Coronary artery (tissue), 2 donors: ENCODE data around the gene GATAD2B.
"Not testable (repeated sequence)": the region's sequence is repeated elsewhere in the genome, so short reads cannot be mapped to it uniquely, and the experiment has no call there.

Experiments used
- DNase-seq: peaks from one replicate; pipeline ENCODE4 v3.0.0-alpha.2; 2017; ENCODE audit warnings: low spot score
- H3K27ac ChIP-seq, 2 donors: fragments of 200-600 bp; sonication (generic); one replicate each; pipeline ENCODE4 v1.5.1; 2016 to 2019
- H3K4me3 ChIP-seq: fragments of 200-600 bp; sonication (generic); 2 replicates; pipeline ENCODE4 v1.5.1; 2016; ENCODE audit warnings: mild to moderate bottlenecking, moderate library complexity
- CTCF ChIP-seq: fragments of 200-600 bp; sonication (generic); IDR thresholded peaks from one replicate; pipeline ENCODE4 v1.5.1; 2019; ENCODE audit warnings: antibody characterized with exemption

GATAD2B gene

GRCh38 chr1:153849487-153850185, 73.1 kb downstream of the GATAD2B start:
- no peak overlapping the region for H3K4me3 ChIP-seq
- no peak for TF ChIP-seq CTCF
- no peak for DNase-seq
- no peak overlapping the region for H3K27ac ChIP-seq

GRCh38 chr1:153848805-153849204, 74.0 kb downstream of the GATAD2B start:
- DNase-seq = no peak
- H3K27ac ChIP-seq = no peak overlapping the region

GRCh38 chr1:153845158-153845557, 77.6 kb downstream of the GATAD2B start:
- no peak for DNase-seq
- no peak for TF ChIP-seq CTCF
- no peak overlapping the region for H3K4me3 ChIP-seq
- H3K27ac ChIP-seq = no peak overlapping the region

More at GRCh38 chr1:153848805-153849204, 74.0 kb downstream of the GATAD2B start:
- no peak overlapping the region for H3K4me3 ChIP-seq
- TF ChIP-seq CTCF = no peak

DNA sequence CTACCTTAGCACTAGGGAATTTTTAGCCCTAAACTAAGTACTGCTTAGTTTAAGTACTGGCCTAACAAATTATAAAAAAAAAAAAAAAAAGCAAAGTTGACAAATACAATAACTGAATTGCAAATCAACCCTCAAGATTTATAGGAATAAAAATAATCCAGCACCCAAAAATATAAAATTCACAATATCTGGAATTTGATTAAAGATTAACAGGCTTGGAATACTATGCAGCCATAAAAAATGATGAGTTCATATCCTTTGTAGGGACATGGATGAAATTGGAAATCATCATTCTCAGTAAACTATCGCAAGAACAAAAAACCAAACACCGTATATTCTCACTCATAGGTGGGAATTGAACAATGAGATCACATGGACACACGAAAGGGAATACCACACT, 78.4 kb downstream of the GATAD2B start:
- not testable (repeated sequence) for H3K27ac ChIP-seq

GRCh38 chr1:153842006-153842471, 80.7 kb downstream of the GATAD2B start:
- Histone ChIP-seq H3K4me3 (no peak overlapping the region), H3K27ac (peak overlapping the region; percentile 3 to 37)
- DNase-seq = no peak
- TF ChIP-seq CTCF = no peak

More for the DNA sequence above, 78.4 kb downstream of the GATAD2B start:
- not testable (repeated sequence) for H3K4me3 ChIP-seq, DNase-seq

GRCh38 chr1:153841463-153841994, 81.2 kb downstream of the GATAD2B start:
- DNase-seq = no peak
- H3K27ac ChIP-seq = peak overlapping the region; percentile 3 to 37
- TF ChIP-seq CTCF = no peak
- H3K4me3 ChIP-seq = no peak overlapping the region

DNA sequence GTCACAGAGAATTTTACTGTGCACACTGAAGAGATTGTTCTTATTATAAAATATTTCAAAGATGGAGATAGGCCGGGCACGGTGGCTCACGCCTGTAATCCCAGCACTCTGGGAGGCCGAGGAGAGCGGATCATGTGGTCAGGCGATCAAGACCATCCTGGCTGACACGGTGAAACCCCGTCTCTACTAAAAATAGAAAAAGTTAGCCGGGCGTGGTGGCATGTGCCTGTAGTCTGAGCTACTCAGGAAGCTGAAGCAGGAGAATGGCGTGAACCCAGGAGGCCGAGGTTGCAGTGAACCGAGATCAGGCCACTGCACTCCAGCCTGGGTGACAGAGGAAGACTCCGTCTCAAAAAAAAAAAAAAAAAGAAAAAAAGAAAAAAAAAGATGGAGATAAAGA, 82.0 kb downstream of the GATAD2B start:
- H3K27ac ChIP-seq, H3K4me3 ChIP-seq, DNase-seq: not testable (repeated sequence)

DNA sequence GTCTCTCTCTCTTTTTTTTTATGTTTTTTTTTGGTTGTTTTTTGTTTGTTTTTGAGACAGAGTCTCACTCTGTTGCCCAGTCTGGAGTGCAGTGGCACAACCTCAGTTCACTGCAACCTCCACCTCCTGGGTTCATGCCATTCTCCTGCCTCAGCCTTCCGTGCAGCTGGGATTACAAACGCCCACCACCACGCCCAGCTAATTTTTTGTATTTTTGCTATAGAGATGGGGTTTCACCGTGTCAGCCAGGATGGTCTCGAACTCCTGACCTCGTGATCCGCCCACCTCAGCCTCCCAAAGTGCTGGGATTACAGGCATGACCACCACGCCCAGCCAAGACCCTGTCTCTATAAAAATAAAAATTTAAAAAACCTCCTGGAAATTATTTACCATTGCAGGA, 88.8 kb downstream of the GATAD2B start:
- not testable (repeated sequence) for H3K4me3 ChIP-seq, DNase-seq, H3K27ac ChIP-seq
